ENCODE measurements around the gene NPAS2. TPM values are rescaled to one million over a fixed set of nuclear protein-coding genes. Genes with fewer than 3 reads are reported as not detected.

Gene NPAS2
- total and polyA plus RNA-seq, 2 donors (not counting 3 experiments of a cell fraction or from before 2014, with no cell fraction given), result 29.0 to 53.9 TPM

- H3K9me1 ChIP-seq (replicated peaks; ENCODE audit: control insufficient read depth, extremely low read depth, insufficient read depth, low read length), result no peaks in the 10 kb centered on the region
- intact Hi-C loops (cut with micrococcal nuclease) (no loop called here), dilution Hi-C loops (cut with MboI; ENCODE audit: extremely low pct_ligation_motif_present, low sequenced_read_pairs) (no loop called here)
- CTCF ChIA-PET, result no interaction called here
- no peaks in the 10 kb centered on the region for H3K36me3 ChIP-seq (ENCODE audit: control insufficient read depth in 2 of 2, extremely low read depth in 1 of 2, insufficient read depth in 2 of 2, low read length in 2 of 2)
- H3K9ac ChIP-seq (replicated peaks; ENCODE audit: extremely low read depth, insufficient read depth, low read length), result no peak overlapping the region
- no peak overlapping the region for H3K4me2 ChIP-seq (ENCODE audit: insufficient read depth, low read length)
- FAIRE-seq (no peak), DNase-seq (ENCODE audit: low read depth, low spot score) (no peak)
- no peaks in the 10 kb centered on the region for H4K20me1 ChIP-seq (replicated peaks; ENCODE audit: control insufficient read depth, extremely low read depth, insufficient read depth, low read length)
- H3K27me3 ChIP-seq (ENCODE audit: control insufficient read depth in 2 of 2, insufficient read depth in 2 of 2, low read length in 2 of 2), result no peaks in the 10 kb centered on the region
- H3K4me1 ChIP-seq (ENCODE audit: control insufficient read depth, extremely low read depth, insufficient read depth, low read length), result no peaks in the 10 kb centered on the region
- POLR2A ChIA-PET, result no interaction called here
- no peak overlapping the region for H3K4me3 ChIP-seq (replicated peaks in 1 of 3; ENCODE audit: insufficient read depth in 1 of 3, low read depth in 1 of 3, low read length in 3 of 3)
- no peak overlapping the region for H2AFZ ChIP-seq (ENCODE audit: low read depth, low read length)
- TF ChIP-seq MAX (IDR thresholded peaks at IDR 0.05; ENCODE audit: insufficient read depth, insufficient read length) (no peak), FOS (IDR thresholded peaks at IDR 0.05; ENCODE audit: borderline replicate concordance, insufficient read depth, low read length) (no peak), JUN (IDR thresholded peaks at IDR 0.05; ENCODE audit: borderline replicate concordance, insufficient read depth, insufficient read length, low read depth) (no peak), MYC (IDR thresholded peaks at IDR 0.05; ENCODE audit: low read depth, low read length) (no peak), EZH2 (IDR thresholded peaks at IDR 0.05; ENCODE audit: borderline replicate concordance, low read depth, low read length, severe bottlenecking) (no peak)
- no peak overlapping the region for H3K27ac ChIP-seq (ENCODE audit: insufficient read depth, low read depth, low read length)
- no TSS peak for BruUV-seq (replicated peaks)
- no peaks in the 10 kb centered on the region for H3K79me2 ChIP-seq (ENCODE audit: control insufficient read depth, insufficient read depth, low read length)
- no peaks in the 10 kb centered on the region for H3K9me3 ChIP-seq (replicated peaks; ENCODE audit: control insufficient read depth, insufficient read depth, low read length)
These were observed 16.6 kb upstream of the NPAS2 start for GRCh38 chr2:100803334-100803733.

DNA sequence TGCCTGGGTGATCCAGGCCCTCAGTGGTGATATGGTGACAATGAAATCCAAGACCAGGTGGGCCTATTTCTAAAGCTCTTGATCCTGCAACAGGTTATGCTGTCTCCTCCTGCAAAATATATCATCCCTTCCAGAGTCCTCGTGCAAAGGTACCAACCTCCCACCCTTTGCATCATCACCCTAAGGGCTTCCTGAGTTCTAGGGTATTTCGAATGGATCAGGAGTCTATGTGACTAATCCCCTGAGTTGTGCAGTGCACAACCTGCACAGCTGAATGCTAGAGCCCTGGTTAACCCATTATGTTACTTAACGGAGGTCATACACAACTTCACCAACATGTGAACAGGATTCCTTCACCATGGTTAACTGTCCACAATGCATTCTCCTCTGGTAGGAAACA, 13.4 kb upstream of the NPAS2 start:
- H3K4me2 ChIP-seq (ENCODE audit: insufficient read depth, low read length), result no peak overlapping the region
- no peaks in the 10 kb centered on the region for H3K9me1 ChIP-seq (replicated peaks; ENCODE audit: control insufficient read depth, extremely low read depth, insufficient read depth, low read length)
- CTCF ChIA-PET, result interaction anchor here (0.9 kb wide), 1 partner anchor 76 kb away, joined by 3 read pairs; no protein-coding TSS in a partner anchor
- H4K20me1 ChIP-seq (replicated peaks; ENCODE audit: control insufficient read depth, extremely low read depth, insufficient read depth, low read length), result no peaks in the 10 kb centered on the region
- H3K4me1 ChIP-seq (ENCODE audit: control insufficient read depth, extremely low read depth, insufficient read depth, low read length), result no peaks in the 10 kb centered on the region
- no peaks in the 10 kb centered on the region for H3K36me3 ChIP-seq (ENCODE audit: control insufficient read depth in 2 of 2, extremely low read depth in 1 of 2, insufficient read depth in 2 of 2, low read length in 2 of 2)
- DNase-seq (ENCODE audit: low read depth, low spot score) (no peak), FAIRE-seq (no peak)
- no peaks in the 10 kb centered on the region for H3K9me3 ChIP-seq (replicated peaks; ENCODE audit: control insufficient read depth, insufficient read depth, low read length)
- intact Hi-C loops (cut with micrococcal nuclease) (no loop called here), dilution Hi-C loops (cut with MboI; ENCODE audit: extremely low pct_ligation_motif_present, low sequenced_read_pairs) (no loop called here)
- no TSS peak for BruUV-seq (replicated peaks)
- POLR2A ChIA-PET, result no interaction called here
- H3K27me3 ChIP-seq (ENCODE audit: control insufficient read depth in 2 of 2, insufficient read depth in 2 of 2, low read length in 2 of 2), result no peaks in the 10 kb centered on the region
- H2AFZ ChIP-seq (ENCODE audit: low read depth, low read length), result no peak overlapping the region
- no peak overlapping the region for H3K4me3 ChIP-seq (replicated peaks in 1 of 3; ENCODE audit: insufficient read depth in 1 of 3, low read depth in 1 of 3, low read length in 3 of 3)
- H3K79me2 ChIP-seq (ENCODE audit: control insufficient read depth, insufficient read depth, low read length), result no peaks in the 10 kb centered on the region
- no peak overlapping the region for H3K27ac ChIP-seq (ENCODE audit: insufficient read depth, low read depth, low read length)
- no peak overlapping the region for H3K9ac ChIP-seq (replicated peaks; ENCODE audit: extremely low read depth, insufficient read depth, low read length)
- TF ChIP-seq POLR2AphosphoS5 (IDR thresholded peaks at IDR 0.05; ENCODE audit: insufficient read depth, low read depth, low read length), result no peak
- no peak for TF ChIP-seq JUN (IDR thresholded peaks at IDR 0.05; ENCODE audit: borderline replicate concordance, insufficient read depth, insufficient read length, low read depth)
- TF ChIP-seq MYC (IDR thresholded peaks at IDR 0.05; ENCODE audit: low read depth, low read length), result no peak
- no peak for TF ChIP-seq MAX (IDR thresholded peaks at IDR 0.05; ENCODE audit: insufficient read depth, insufficient read length)
- no peak for TF ChIP-seq CTCF (IDR thresholded peaks at IDR 0.05; ENCODE audit: extremely low read depth in 1 of 2, insufficient read depth in 1 of 2, low read depth in 1 of 2, low read length in 2 of 2)
- TF ChIP-seq FOS (IDR thresholded peaks at IDR 0.05; ENCODE audit: borderline replicate concordance, insufficient read depth, low read length), result no peak
- TF ChIP-seq EZH2 (IDR thresholded peaks at IDR 0.05; ENCODE audit: borderline replicate concordance, low read depth, low read length, severe bottlenecking), result no peak
- TF ChIP-seq POLR2A (IDR thresholded peaks at IDR 0.05; ENCODE audit: low read depth, low read length), result no peak
- no peak for TF ChIP-seq GATA2 (IDR thresholded peaks at IDR 0.05; ENCODE audit: insufficient read depth, insufficient read length, low read depth, low read length)
